PFSK-1 (cell line): ENCODE measurements around the gene OR6N1.

ENCODE experiments used
- FOXP2 ChIP-seq: optimal IDR thresholded peaks from 2 replicates; pipeline ENCODE3; 2011; ENCODE audit warnings: borderline replicate concordance, control low read depth, inconsistent platforms; ENCODE audit not compliant: insufficient read depth; ENCODE audit errors: extremely low read length, extremely low read depth
- POLR2AphosphoS5 ChIP-seq: IDR thresholded peaks from 2 replicates; pipeline ENCODE4 v1.6.1; 2012; ENCODE audit warnings: low read depth, mild to moderate bottlenecking, control low read depth, low read length, moderate library complexity
- REST ChIP-seq, 2 experiments: IDR thresholded peaks; 2 replicates each; pipeline versions ENCODE4 v1.6.1 to v1.8.0; 2011 to 2012; ENCODE audit warnings: low read depth in 2 of 2, low read length in 2 of 2, control low read depth in 1 of 2, inconsistent platforms in 1 of 2, mild to moderate bottlenecking in 1 of 2, moderate library complexity in 1 of 2; ENCODE audit not compliant: insufficient read depth in 1 of 2
- SIN3A ChIP-seq: IDR thresholded peaks from 2 replicates; pipeline ENCODE4 v1.6.1; 2012; ENCODE audit warnings: mild to moderate bottlenecking, low read length, moderate library complexity, borderline replicate concordance; ENCODE audit not compliant: insufficient read depth
- TAF1 ChIP-seq: IDR thresholded peaks from 2 replicates; pipeline ENCODE4 v1.6.1; 2012; ENCODE audit warnings: low read length, control low read depth, borderline replicate concordance; ENCODE audit not compliant: insufficient read depth

OR6N1 gene

GRCh38 chr1:158731707-158732106, 40.3 kb downstream of the OR6N1 start:
- TF ChIP-seq TAF1, result no peak
- TF ChIP-seq REST (IDR thresholded peaks at IDR 0.05; ENCODE audit: insufficient read depth in 1 of 2, low read depth in 2 of 2, low read length in 2 of 2), result no peak
- no peak for TF ChIP-seq POLR2AphosphoS5
- no peak for TF ChIP-seq FOXP2

GRCh38 chr1:158730453-158730852, 41.5 kb downstream of the OR6N1 start:
- TF ChIP-seq POLR2AphosphoS5, result no peak
- no peak for TF ChIP-seq REST (IDR thresholded peaks at IDR 0.05; ENCODE audit: insufficient read depth in 1 of 2, low read depth in 2 of 2, low read length in 2 of 2)
- TF ChIP-seq TAF1, result no peak
- no peak for TF ChIP-seq FOXP2
- no peak for TF ChIP-seq SIN3A

- no peak for TF ChIP-seq SIN3A
- no peak for TF ChIP-seq FOXP2
- TF ChIP-seq POLR2AphosphoS5, result no peak
- no peak for TF ChIP-seq TAF1
- TF ChIP-seq REST (IDR thresholded peaks at IDR 0.05; ENCODE audit: insufficient read depth in 1 of 2, low read depth in 2 of 2, low read length in 2 of 2), result no peak
Measured at GRCh38 chr1:158728510-158729225, 43.3 kb downstream of the OR6N1 start.

- no peak for TF ChIP-seq TAF1
- TF ChIP-seq SIN3A, result no peak
- no peak for TF ChIP-seq POLR2AphosphoS5
- no peak for TF ChIP-seq REST (IDR thresholded peaks at IDR 0.05; ENCODE audit: insufficient read depth in 1 of 2, low read depth in 2 of 2, low read length in 2 of 2)
- no peak for TF ChIP-seq FOXP2
Measured at GRCh38 chr1:158724442-158724841, 47.6 kb downstream of the OR6N1 start.
